A549 (cell line): ENCODE results near the gene CFL1. TPM values are rescaled to one million over a fixed set of nuclear protein-coding genes. Genes with fewer than 3 reads are reported as not detected.
A peak's percentile ranks its signal among the peaks of the same experiment; 100 is the strongest.

Source experiments
- ATAC-seq, 2 experiments: fragments of 200-7000 bp in 1 of 2; fragments of >200 bp in 1 of 2; cut with Nextera tagmentation in 1 of 2; cut with Tn5 transposase in 1 of 2; 3 replicates each; pipeline versions ENCODE4 v1.8.0 to v1.9.1; 2018 to 2020; ENCODE audit warnings: mild to moderate bottlenecking in 1 of 2, moderate library complexity in 1 of 2
- CTCF ChIA-PET: fragments of 300-600 bp; sonication (Branson Sonifier 250); formaldehyde crosslinking; extraction: SDS; loops from one replicate; lab custom pipeline; 2021; ENCODE audit warnings: antibody characterized with exemption, inconsistent platforms; lab: Yijun Ruan, JAX
- POLR2A ChIA-PET: fragments of 350-600 bp; formaldehyde crosslinking; extraction: SDS; loops from one replicate; lab custom pipeline; 2021; ENCODE audit warnings: antibody characterized with exemption, inconsistent platforms; lab: Yijun Ruan, JAX
- DNase-seq, 2 experiments: peaks; one replicate each; pipeline versions ENCODE4 v3.0.0 to v3.0.0-alpha.2; 2011 to 2016; ENCODE audit warnings: low read depth in 1 of 2, low spot score in 1 of 2
- FAIRE-seq: peaks from 2 replicates; lab custom pipeline; 2011; peaks lifted over from hg19 to GRCh38; lab: Jason Lieb, UNC
- H3K27ac ChIP-seq, 2 experiments: fragments of >200 bp; sonication (Bioruptor Twin); formaldehyde crosslinking; 3 replicates each; pipeline ENCODE4 v1.5.1; 2016 to 2017
- H3K4me1 ChIP-seq: fragments of >200 bp; sonication (Bioruptor Twin); formaldehyde crosslinking; 3 replicates; pipeline ENCODE4 v1.6.1; 2016
- H3K4me2 ChIP-seq: fragments of >200 bp; sonication (Bioruptor Twin); formaldehyde crosslinking; 3 replicates; pipeline ENCODE4 v1.6.1; 2016
- H3K4me3 ChIP-seq: fragments of >200 bp; sonication (Bioruptor Twin); formaldehyde crosslinking; 3 replicates; pipeline ENCODE4 v1.5.1; 2016
- H3K9me3 ChIP-seq: fragments of >200 bp; sonication (Bioruptor Twin); formaldehyde crosslinking; 3 replicates; pipeline ENCODE4 v1.6.1; 2016
- CBX8 ChIP-seq: fragments of 200-600 bp; sonication (generic); IDR thresholded peaks from 2 replicates; pipeline ENCODE4 v1.6.1; 2016
- CEBPB ChIP-seq, 2 experiments: fragments of >200 bp in 1 of 2; sonication (Bioruptor Twin) in 1 of 2; formaldehyde crosslinking in 1 of 2; IDR thresholded peaks; 2 replicates each; pipeline ENCODE4 v1.6.1; 2012 to 2016
- CHD4 ChIP-seq: fragments of 200-600 bp; sonication (generic); IDR thresholded peaks from 2 replicates; pipeline ENCODE4 v1.6.1; 2016; ENCODE audit warnings: antibody characterized with exemption, mild to moderate bottlenecking, borderline replicate concordance
- EHMT2 ChIP-seq: fragments of 200-600 bp; sonication (generic); IDR thresholded peaks from 2 replicates; pipeline ENCODE4 v1.6.1; 2016; ENCODE audit warnings: antibody characterized with exemption, low read depth, mild to moderate bottlenecking, moderate library complexity
- EP300 ChIP-seq, 2 experiments: fragments of >200 bp; sonication (Bioruptor Twin); formaldehyde crosslinking; IDR thresholded peaks; 2 replicates in 1 of 2; 3 replicates in 1 of 2; pipeline ENCODE4 v1.6.1; 2016 to 2017
- ESRRA ChIP-seq: fragments of 150-350 bp; IDR thresholded peaks from 2 replicates; pipeline ENCODE4 v1.6.1; 2014; ENCODE audit warnings: mild to moderate bottlenecking, low read length, borderline replicate concordance
- FOSB ChIP-seq: fragments of 250-450 bp; sonication (Bioruptor Pico); IDR thresholded peaks from 2 replicates; pipeline ENCODE4 v1.5.0; 2020; ENCODE audit warnings: mild to moderate bottlenecking, moderate library complexity
- FOSL2 ChIP-seq, 2 experiments: fragments of 450-650 bp in 1 of 2; fragments of >200 bp in 1 of 2; sonication (Bioruptor Twin) in 1 of 2; formaldehyde crosslinking; IDR thresholded peaks; 2 replicates each; pipeline versions ENCODE4 v1.5.0 to v1.6.1; 2016 to 2020; ENCODE audit warnings: mild to moderate bottlenecking in 1 of 2, moderate library complexity in 1 of 2
- FOXS1 ChIP-seq: fragments of 250-450 bp; sonication (Bioruptor Pico); IDR thresholded peaks from 2 replicates; pipeline ENCODE4 v1.5.0; 2020; ENCODE audit warnings: mild to moderate bottlenecking, moderate library complexity
- HEYL ChIP-seq: fragments of 250-450 bp; sonication (Bioruptor Pico); IDR thresholded peaks from 2 replicates; pipeline ENCODE4 v1.8.0; 2021; ENCODE audit warnings: mild to moderate bottlenecking, moderate library complexity
- HOXB5 ChIP-seq: fragments of 250-450 bp; sonication (Bioruptor Pico); IDR thresholded peaks from 2 replicates; pipeline ENCODE4 v1.5.0; 2020; ENCODE audit warnings: mild to moderate bottlenecking, moderate library complexity
- JUNB ChIP-seq: fragments of >200 bp; sonication (Bioruptor Twin); formaldehyde crosslinking; IDR thresholded peaks from 2 replicates; pipeline ENCODE4 v1.6.1; 2016
- NPAS2 ChIP-seq: fragments of 250-450 bp; sonication (Bioruptor Pico); IDR thresholded peaks from 2 replicates; pipeline ENCODE4 v1.8.0; 2022; ENCODE audit warnings: mild to moderate bottlenecking, moderate library complexity, borderline replicate concordance
- PHF8 ChIP-seq: fragments of 200-600 bp; sonication (generic); IDR thresholded peaks from 2 replicates; pipeline ENCODE4 v1.6.1; 2016; ENCODE audit warnings: low read depth, mild to moderate bottlenecking, antibody characterized with exemption, moderate library complexity, borderline replicate concordance
- POLR2AphosphoS2 ChIP-seq: conservative IDR thresholded peaks from 2 replicates; pipeline ENCODE4 v1.6.1; 2012; ENCODE audit warnings: low read length, improper control_type of control experiment, inconsistent platforms
- RARB ChIP-seq: fragments of 250-450 bp; sonication (Bioruptor Pico); IDR thresholded peaks from 2 replicates; pipeline ENCODE4 v1.8.0; 2021; ENCODE audit warnings: mild to moderate bottlenecking, moderate library complexity
- RFX5 ChIP-seq: fragments of 450-650 bp; IDR thresholded peaks from 2 replicates; pipeline ENCODE4 v1.7.1; 2014; ENCODE audit warnings: antibody characterized with exemption, mild to moderate bottlenecking, moderate library complexity
- WGBS: methylation state at CpG from one replicate; pipeline ENCODE4 v1.1.6; 2017; ENCODE audit errors: missing lambda C conversion rate; 5-methylcytosine and 5-hydroxymethylcytosine counted together
- polyA plus RNA-seq, 4 experiments: library from polyadenylated mRNA; depleted of rRNA in 3 of 4; stranded (reverse); fragments of >200 nt; fragmentation: RNase III in 1 of 4; extraction: RNeasy Plus Mini Kit Qiagen cat#74134 plus additional on column Dnase treatment in 1 of 4; gene quantifications; 2 replicates in 3 of 4; 3 replicates in 1 of 4; pipeline ENCODE4 v1.2.3, GENCODE V29; 2011 to 2017
- TF ChIP-seq, protein P1 (sequence below): fragments of 150-350 bp; IDR thresholded peaks from 2 replicates; pipeline ENCODE4 v1.6.1; 2014; ENCODE audit warnings: low read depth, mild to moderate bottlenecking, low read length
- TF ChIP-seq, protein P2 (sequence below): fragments of >200 bp; sonication (Bioruptor Twin); formaldehyde crosslinking; IDR thresholded peaks from 2 replicates; pipeline ENCODE4 v1.6.1; 2016
- TF ChIP-seq, protein P3 (sequence below): fragments of 450-650 bp; IDR thresholded peaks from 2 replicates; pipeline ENCODE4 v1.6.1; 2014; ENCODE audit warnings: antibody characterized with exemption
- TF ChIP-seq, protein P4 (sequence below): fragments of >200 bp; sonication (Bioruptor Twin); formaldehyde crosslinking; IDR thresholded peaks from 3 replicates; pipeline ENCODE4 v1.6.1; 2016
- TF ChIP-seq, protein P5 (sequence below): IDR thresholded peaks from 2 replicates; pipeline ENCODE4 v1.6.1; 2012

Gene CFL1
- polyA plus RNA-seq, 2 of the 4 experiments (the other 2 are of a cell fraction) = 1,591 to 1,780 TPM

DNA sequence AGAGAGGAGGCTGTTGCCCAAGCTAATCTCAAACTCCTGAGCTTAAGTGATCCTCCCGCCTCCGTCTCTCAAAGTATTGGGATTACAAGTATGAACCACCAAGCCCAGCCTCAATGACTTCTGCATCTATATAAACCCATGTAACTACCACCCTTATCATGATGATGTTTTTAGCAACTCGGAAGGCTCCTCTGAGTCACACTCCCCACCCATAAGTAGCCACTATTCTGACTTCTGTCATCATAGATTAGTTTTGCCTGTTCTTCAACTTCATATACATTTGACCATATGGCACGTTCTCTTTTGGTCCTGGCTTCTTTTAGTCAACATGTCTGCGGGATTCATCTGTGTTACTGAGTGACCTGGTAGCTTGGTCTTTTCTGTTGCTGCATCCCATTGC lies 48.6 kb upstream of the CFL1 start:
- Histone ChIP-seq H3K4me3 (no peak overlapping the region), H3K9me3 (no peaks in the 10 kb centered on the region), H3K27ac (no peak overlapping the region), H3K4me2 (no peak overlapping the region), H3K4me1 (peaks cover 39% of the 10 kb centered on the region)
- ATAC-seq = no peak
- TF ChIP-seq EHMT2 (no peak), FOXS1 (CRISPR knock-in tag) (no peak), HOXB5 (no peak), NPAS2 (no peak), JUNB (no peak), RARB (no peak), FOSB (no peak), RFX5 (no peak), EP300 (IDR thresholded peaks at IDR 0.05) (no peak)
- TF ChIP-seq, protein P1, sequence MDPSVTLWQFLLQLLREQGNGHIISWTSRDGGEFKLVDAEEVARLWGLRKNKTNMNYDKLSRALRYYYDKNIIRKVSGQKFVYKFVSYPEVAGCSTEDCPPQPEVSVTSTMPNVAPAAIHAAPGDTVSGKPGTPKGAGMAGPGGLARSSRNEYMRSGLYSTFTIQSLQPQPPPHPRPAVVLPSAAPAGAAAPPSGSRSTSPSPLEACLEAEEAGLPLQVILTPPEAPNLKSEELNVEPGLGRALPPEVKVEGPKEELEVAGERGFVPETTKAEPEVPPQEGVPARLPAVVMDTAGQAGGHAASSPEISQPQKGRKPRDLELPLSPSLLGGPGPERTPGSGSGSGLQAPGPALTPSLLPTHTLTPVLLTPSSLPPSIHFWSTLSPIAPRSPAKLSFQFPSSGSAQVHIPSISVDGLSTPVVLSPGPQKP = no peak
- TF ChIP-seq, protein P2, sequence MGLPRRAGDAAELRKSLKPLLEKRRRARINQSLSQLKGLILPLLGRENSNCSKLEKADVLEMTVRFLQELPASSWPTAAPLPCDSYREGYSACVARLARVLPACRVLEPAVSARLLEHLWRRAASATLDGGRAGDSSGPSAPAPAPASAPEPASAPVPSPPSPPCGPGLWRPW = no peak
- TF ChIP-seq, protein P3, sequence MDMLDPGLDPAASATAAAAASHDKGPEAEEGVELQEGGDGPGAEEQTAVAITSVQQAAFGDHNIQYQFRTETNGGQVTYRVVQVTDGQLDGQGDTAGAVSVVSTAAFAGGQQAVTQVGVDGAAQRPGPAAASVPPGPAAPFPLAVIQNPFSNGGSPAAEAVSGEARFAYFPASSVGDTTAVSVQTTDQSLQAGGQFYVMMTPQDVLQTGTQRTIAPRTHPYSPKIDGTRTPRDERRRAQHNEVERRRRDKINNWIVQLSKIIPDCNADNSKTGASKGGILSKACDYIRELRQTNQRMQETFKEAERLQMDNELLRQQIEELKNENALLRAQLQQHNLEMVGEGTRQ = no peak
- 80% methylated on average over 5 of the region's 5 CpGs for WGBS
- no peak for FAIRE-seq
- CTCF ChIA-PET = interaction anchor here (0.7 to 31.6 kb wide), 5 partner anchors 9 to 116 kb away, joined by 3 to 618 read pairs (median 3); partner anchors contain the start of genes CCDC85B, FIBP and FOSL1
- POLR2A ChIA-PET = interaction anchor here (0.6 kb wide), 1 partner anchor 577 kb away, joined by 3 read pairs; no protein-coding TSS in a partner anchor
- no peak for DNase-seq

DNA sequence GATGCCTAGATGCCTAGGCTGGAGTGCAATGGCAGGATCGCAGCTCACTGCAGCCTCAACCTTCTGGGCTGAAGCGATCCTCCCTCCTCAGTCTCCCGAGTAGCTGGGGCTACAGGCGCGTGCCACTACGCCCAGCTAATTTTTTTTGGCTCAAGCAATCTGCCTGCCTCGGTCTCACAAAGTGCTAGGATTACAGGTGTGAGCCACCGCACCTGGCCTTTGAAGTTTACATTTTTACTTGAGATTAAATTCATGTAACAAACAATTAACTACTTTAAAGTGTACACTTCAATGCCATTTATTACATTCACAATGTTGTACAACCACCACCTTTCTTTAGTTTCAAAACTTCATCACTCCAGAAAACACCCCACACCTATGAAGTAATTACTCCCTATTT lies 45.7 kb upstream of the CFL1 start:
- FAIRE-seq = no peak

More for the DNA sequence above, 45.7 kb upstream of the CFL1 start:
- ATAC-seq (no peak), DNase-seq (no peak)
- Histone ChIP-seq H3K27ac (peak overlapping the region; percentile 69 to 87), H3K4me1 (peaks cover 34% of the 10 kb centered on the region), H3K4me2 (peak overlapping the region; percentile 68), H3K9me3 (no peaks in the 10 kb centered on the region), H3K4me3 (no peak overlapping the region)
- CTCF ChIA-PET = interaction anchor here (0.8 to 31.6 kb wide), 3 partner anchors 7 to 379 kb away, joined by 3 to 618 read pairs (median 618); partner anchors contain the start of genes C11orf68, CCDC85B, DRAP1 and FIBP
- POLR2A ChIA-PET = interaction anchor here (1.4 to 5.7 kb wide), 2 partner anchors 12 to 15 kb away, joined by 7 to 43 read pairs; partner anchors contain the start of gene FIBP
- TF ChIP-seq HEYL (CRISPR knock-in tag) (no peak), ESRRA (no peak), CHD4 (no peak), JUNB (no peak), FOSL2 (IDR thresholded peaks at IDR 0.05) (no peak), FOSL2 (CRISPR knock-in tag; IDR thresholded peaks at IDR 0.05) (no peak), FOXS1 (CRISPR knock-in tag) (no peak), CBX8 (no peak), RARB (no peak), NPAS2 (no peak), POLR2AphosphoS2 (no peak), PHF8 (no peak), CEBPB (IDR thresholded peaks at IDR 0.05) (no peak)
- TF ChIP-seq, protein P4, sequence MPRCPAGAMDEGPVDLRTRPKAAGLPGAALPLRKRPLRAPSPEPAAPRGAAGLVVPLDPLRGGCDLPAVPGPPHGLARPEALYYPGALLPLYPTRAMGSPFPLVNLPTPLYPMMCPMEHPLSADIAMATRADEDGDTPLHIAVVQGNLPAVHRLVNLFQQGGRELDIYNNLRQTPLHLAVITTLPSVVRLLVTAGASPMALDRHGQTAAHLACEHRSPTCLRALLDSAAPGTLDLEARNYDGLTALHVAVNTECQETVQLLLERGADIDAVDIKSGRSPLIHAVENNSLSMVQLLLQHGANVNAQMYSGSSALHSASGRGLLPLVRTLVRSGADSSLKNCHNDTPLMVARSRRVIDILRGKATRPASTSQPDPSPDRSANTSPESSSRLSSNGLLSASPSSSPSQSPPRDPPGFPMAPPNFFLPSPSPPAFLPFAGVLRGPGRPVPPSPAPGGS = no peak
- TF ChIP-seq, protein P1 = no peak
- TF ChIP-seq, protein P5, sequence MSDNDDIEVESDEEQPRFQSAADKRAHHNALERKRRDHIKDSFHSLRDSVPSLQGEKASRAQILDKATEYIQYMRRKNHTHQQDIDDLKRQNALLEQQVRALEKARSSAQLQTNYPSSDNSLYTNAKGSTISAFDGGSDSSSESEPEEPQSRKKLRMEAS = no peak; the same call in 1 of the 2 replicates
- WGBS = 76% methylated on average over 8 of the region's 8 CpGs
